Activated T-cell treated with anti-CD3 and anti-CD28 coated beads for 48 hours (primary cell): ENCODE data around the gene USP20.
"Not testable (repeated sequence)": the region's sequence is repeated elsewhere in the genome, so short reads cannot be mapped to it uniquely, and the experiment has no call there.

Experiments
- DNase-seq: peaks from one replicate; pipeline ENCODE4 v3.0.0-alpha.2; 2020; ENCODE audit warnings: low read depth

Gene USP20

DNA sequence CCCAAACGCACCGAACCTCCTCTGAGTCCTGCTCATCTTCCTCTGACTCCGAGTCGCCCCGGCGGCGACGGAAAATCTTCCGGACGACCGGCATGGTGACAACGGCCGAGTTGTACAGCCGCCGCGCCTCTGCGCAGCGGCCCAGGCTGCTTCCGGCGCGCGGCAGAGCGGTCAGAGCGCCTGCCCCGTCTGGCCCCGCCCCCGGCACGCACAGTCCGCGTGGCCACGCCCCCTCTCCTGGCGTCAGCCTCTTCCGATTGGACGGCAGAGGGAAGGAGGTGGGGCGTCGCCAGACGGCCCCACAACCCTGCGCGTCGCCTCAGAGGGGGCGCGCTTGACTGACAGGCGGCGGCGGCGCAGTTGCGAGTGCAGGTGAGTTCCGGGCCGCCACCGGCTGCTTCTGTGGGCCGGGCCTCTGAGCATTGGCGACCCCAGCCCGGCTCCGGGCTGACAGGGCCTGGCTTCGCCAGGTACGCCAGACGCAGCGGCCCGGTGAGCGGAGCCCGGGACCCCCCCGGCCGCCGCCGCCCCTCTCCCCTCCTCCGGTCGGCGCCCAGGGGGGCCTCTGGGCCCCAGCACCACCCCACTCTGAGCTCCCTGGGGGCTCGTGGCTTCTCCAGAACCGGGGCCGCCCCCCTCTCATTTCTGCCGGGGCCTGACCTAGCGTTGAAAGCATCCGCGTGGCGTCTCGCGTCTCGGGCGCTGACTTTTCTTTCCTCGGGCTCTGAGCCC is at the start of gene USP20, which contains the start of gene C9orf78:
Gene USP20, plus strand, starts transcription at position 331 of the 732 bp plus-strand sequence. CDS start 17,098 bp downstream, outside the sequence.
Gene C9orf78, minus strand, starts transcription at position 148 of the 732 bp plus-strand sequence. Its CDS starts 54 bp downstream, at position 94.
- peak; percentile 98 for DNase-seq

DNA sequence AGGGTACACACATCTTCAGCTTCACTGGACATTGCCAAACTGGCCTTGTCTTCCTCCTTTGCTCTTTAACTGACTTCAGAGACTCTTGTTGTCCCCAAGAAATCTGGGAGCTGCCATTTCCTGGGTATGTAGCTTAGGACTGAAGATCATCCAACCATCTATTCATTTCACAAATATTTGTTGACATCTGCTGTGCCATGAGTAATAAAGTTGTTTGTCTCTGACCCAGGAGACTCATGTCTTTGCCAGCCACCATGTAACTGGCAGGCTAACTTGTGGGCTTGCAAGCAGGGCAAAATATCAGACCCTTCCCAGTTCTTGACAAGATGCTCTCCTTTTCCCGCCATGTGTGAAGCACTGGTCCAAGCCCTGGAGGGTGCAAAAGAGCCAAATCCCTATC is 49.4 kb upstream of the USP20 start:
- DNase-seq = no peak

DNA sequence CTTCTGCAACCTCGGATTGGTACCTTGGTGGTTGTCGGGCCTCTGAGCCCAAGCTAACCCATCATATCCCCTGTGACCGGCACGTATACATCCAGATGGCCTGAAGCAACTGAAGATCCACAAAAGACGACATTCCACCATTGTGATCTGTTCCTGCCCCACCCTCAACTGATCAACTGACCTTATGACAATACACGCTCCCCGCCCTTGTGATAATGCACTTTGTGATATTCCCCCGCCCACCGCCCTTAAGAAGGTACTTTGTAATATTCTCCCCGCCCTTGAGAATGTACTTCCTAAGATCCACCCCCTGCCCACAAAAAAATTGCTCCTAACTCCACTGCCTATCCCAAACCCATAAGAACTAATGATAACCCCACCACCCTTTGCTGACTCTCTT is 48.8 kb upstream of the USP20 start:
- no peak for DNase-seq

DNA sequence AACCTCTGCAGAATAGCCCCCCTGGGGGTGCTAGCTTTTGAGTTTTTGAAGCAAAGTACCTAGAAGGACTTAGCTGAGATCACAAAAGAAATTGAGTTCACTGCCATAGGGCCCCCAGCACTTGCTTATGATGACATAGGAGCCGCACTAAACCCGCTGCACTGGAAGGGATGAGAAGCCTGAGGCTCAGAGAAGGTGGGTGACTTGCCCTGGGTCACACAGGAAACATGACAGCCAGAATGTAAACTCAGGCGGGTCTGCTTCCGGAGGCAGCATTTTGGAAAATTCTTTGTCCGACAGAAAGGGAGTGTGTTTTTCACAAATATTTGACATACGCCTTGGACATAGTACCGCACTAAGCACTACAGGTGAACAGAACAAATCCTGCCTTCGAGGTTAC is 40.7 kb upstream of the USP20 start:
- no peak for DNase-seq

DNA sequence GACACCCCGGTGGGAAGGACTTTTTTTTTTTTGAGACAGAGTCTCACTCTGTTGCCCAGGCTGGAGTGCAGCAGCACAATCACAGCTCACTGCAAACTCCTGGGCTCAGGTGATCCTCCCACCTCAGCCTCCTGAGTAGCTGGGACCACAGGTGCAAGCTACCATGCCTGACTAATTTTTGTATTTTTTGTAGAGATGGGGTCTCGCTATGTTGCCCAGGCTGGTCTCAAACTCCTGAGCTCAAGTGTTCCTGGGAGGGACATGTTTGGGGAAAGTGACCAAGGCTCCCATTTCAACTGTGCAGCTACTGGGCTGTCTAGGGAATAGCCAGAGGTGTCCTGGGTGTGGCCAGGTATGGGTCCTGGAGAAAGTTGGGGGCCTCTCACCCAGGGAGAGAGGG is 39.2 kb upstream of the USP20 start:
- not testable (repeated sequence) for DNase-seq

DNA sequence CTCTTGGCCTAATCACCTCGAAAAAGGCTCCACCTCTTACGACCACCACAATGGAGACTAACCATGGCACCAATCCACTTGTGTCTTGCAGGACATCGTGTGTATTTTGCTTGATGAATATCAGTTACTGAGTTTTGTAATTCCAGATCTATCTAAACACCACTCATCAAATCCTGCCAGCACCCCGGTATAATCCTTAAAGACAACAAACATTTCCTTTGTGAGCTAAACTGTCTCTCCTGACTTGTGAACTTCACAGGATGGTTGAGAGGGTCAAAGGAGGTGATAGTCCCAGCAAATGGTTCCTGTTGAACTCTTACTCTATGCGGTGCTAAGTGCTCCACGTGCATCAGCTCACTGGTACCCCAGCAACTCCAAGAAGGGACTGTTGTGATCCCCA is 36.3 kb upstream of the USP20 start:
- no peak for DNase-seq

DNA sequence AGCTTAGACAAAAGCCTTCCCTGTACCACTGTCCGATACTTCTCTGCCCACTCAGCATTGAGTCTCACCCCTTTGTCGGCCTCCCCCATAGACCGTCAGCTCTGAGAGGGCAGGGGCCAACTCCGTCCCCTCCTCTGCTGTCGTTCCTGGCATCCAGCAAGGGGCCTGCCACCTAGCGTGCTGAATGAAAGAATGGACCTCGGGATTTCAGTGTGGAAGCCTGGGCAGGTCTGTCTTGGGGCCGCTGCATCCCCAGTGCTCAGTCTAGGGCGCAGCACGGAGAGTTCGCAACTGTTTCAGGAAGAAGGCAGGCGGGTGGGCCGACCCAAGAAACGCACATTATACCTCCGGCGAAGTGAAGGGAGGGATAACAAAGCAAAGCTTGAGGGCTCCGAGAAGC is 33.8 kb upstream of the USP20 start:
- DNase-seq = no peak

DNA sequence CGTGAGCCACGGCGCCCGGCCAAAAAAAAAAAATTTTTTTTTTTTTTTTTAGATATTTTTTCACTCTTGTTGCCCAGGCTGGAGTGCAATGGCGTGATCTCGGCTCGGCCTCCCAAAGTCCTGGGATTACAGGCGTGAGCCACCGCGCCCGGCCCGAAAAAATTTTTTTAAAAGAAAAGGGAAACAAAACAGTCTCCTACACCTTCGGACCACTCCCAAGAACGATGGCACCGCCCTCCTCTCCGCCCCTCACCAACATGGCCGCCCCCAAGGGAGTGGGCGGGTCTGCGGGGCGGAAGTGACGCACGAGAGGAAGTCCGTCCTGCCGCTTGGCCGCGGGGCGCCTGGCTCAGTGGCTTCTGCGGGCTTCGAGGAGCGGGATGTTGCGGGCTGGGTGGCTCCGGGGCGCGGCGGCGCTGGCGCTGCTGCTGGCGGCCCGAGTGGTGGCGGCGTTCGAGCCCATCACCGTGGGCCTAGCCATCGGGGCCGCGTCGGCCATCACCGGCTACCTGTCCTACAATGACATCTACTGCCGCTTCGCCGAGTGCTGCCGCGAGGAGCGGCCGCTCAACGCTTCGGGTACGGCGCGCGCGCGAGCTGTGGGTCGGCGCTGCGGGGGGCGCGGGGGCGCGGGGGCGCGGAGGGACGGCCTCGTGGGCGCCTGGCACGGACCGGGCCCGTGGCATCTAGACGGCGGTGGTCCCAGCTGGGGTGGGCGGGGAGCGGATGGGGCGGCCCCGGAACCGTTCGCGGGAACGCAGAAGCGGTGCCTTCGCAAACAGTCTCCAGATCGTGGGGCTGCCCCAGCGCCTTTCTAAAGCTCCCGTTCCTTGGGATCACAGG is 32.2 kb upstream of the USP20 start, which contains the start of gene TOR1B:
Gene TOR1B, plus strand, starts transcription at position 352 of the 843 bp plus-strand sequence. Its CDS starts 29 bp downstream, at position 381.
- peak; percentile 92 for DNase-seq

DNA sequence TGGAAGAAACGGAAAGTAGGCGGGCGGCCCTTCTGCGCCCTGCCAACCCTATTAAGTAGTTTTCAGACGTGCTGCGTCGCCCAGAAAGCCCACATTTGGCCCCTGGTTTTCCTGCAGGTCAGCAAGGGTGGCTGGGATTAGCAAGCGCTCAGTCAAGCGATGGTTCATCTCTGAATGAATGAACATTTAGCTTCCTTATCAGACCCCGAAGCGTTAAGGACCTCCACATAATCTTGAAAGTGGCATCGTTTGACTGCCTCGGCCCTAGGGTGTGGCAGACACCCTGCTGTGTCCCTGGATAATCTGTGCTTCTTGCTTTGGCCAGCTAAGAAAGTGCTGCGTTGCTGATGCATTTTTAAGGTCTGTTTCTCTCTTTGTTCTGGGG is 31.6 kb upstream of the USP20 start:
- no peak for DNase-seq

DNA sequence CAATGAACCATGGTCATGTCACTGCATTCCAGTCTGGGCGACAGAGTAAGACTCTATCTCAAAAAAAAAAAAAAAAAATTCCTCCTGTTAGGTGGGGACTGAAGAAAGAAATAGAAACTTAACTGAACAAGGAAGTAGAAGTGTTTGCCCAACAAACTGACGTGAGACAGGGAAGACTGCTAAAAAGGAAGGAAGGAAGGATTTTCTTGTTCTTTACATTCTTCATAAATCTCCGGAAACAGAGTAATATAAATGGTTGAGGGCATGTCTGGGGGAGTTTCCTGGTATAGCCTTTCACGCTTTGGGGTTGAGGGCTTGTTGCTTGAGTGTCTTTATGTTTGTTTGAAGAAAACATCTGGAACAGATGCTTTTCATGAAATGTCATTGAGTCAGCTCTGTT is 29.2 kb upstream of the USP20 start:
- no peak for DNase-seq

DNA sequence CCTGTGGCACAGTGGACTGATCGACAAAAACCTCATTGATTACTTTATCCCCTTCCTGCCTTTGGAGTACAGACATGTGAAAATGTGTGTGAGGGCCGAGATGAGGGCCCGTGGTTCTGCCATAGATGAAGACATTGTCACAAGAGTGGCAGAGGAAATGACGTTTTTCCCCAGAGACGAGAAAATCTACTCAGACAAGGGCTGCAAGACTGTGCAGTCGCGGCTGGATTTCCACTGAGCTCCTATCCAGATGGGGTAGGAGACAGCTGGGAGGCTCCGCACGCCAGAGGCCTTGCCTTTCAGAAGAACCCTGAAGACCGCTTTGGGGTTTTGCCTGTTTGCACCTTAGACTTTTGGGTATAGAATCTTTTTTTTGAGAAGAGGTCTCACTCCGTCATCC is 25.9 kb upstream of the USP20 start:
- no peak for DNase-seq

DNA sequence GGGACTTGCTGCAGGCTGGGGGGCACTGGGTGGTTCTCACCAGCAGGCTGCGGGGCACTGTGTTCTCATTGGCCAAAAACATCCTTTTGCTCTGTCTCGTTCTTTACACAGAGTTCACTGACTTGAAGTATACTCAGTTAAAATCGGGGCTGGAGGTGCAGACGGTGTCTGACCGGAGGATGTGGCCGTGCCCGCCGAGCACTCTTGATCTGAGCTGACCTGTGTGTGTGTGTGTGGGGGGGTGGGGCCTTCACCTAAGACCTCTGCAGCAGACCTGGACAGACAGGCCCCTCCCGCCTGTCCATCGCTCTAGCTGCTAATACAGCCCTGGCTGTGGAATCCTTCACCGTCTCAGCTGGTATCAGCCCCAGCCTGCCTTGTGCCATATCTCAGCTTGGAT is 25.1 kb upstream of the USP20 start:
- DNase-seq = no peak

DNA sequence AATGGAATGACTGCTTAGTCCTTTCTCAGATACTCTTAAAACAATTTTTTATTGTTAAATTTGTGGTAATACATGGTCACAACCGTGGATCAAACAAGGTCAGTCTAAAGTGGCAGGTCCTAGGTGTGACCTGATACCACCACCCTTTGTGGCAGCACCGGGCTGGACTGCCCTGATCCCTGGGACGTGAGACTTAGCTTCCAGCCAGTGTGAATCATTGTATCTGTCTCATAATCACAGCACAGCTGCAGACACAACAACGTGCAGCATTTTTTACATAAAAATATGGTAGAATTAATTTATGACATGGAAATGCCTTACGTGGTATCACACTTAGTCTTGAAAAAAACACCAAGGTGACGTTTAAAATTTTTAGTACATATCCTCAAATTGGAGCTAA is 24.5 kb upstream of the USP20 start:
- no peak for DNase-seq

DNA sequence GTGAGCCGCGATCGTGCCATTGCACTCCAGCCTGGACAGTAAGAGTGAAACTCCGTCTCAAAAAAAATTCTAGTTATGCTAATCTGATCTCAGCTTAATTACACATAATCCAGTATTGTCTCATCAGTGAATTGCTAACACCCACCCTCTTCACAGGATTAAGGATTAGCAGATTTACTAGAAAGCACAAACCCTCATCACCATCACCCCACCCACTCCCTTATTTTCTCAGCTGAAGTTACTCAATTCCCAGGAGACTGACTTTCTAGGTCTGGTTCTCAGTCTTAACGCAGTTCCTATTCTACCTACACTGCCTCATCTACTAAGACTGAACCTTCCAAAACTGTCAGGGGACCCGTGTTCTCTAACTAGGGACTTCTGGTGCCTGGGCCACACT is 23.3 kb upstream of the USP20 start:
- DNase-seq = no peak

DNA sequence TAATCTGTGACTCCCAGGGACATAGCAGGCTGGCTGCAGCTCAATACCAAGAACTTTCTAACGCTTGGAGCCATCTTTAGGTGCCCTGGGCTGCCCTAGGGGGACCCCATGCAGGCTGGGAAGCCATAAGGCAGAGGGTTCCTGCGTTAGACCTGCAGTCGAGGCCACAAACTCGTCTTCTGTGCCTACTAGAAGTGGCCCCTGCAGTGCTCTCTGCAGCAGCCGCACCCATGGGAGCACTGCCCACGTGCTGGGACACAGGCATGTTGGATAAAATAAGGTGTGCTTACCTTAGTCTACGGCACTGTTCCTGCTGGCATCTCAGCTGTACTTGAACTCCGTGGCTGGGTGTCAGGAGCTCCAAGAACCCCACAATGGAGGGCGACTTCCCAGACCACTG is 22.9 kb upstream of the USP20 start:
- DNase-seq = no peak

DNA sequence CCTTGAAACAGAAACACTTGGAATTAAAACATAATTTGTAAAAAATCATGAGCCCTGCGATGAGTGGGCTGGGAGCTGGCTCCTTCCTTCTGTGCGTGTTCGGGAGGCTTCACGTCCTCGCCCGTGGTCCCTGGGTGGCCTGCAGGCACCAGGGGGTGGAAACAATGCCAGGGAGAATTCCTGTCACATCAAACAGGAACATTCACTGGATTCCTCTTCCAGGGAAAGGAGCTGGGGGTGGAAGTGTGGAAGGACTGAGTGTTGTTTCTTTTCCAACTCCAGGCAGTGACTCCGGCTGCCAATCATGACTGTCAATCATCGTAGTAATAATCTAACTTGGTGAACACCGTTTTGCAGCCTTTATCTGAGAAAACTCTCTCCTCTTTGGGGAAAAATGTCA is 21.6 kb upstream of the USP20 start:
- no peak for DNase-seq

DNA sequence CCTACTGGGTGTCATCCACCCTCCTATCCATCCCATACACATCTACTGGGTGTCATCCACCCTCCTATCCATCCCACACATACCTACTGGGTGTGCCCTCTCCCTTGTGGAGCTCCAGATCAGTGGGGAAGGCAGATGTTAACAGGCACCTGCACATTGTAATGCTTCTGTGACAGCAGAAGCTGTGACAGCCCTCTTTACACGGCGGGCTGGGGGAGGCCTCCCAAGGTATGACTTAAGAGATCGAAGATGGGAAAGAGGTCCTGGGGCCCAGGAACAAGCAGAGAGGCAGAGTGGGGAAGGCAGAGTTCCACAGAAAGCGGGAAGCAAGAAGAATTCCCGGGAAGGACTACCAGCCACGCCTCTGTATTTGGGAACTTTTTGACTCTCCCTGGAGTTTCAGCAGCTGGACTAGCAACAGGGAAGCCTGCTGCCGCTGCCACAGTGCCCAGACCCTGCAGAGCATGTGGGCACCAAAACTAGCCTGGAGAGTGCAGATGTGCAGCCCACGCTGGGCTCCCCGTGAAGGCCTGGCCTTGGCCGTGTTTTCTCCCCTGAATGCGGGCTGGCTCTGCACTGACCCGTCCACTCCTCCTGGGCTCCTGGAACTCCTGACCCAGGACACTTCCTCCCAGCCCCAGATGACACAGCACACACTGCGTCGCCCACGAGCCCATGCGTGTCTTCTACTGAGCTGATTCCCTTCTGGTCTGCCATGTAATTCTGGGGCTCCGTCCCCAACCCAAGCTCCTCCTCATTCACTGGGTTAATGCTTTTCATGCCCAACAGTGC is 20.6 kb upstream of the USP20 start:
- DNase-seq = no peak

DNA sequence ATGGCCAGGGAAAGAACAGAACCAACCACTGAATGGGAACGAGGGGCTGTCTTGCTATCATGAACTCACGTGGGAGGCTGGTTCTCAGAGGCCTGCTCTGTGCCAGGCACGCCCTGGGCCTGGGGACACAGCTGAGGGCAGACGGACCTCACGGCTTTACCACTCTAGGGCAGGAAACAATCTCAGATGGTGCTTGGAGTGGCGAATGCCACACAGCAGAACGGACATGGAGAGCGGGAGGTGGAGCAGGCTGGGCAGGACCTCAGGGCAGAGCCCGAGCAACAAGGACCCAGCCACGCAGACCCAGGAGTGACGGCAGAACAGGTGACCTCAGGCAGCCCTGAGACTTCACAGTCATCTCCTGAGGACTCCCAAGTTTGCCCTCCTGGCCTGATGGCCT is 20.0 kb upstream of the USP20 start:
- no peak for DNase-seq

DNA sequence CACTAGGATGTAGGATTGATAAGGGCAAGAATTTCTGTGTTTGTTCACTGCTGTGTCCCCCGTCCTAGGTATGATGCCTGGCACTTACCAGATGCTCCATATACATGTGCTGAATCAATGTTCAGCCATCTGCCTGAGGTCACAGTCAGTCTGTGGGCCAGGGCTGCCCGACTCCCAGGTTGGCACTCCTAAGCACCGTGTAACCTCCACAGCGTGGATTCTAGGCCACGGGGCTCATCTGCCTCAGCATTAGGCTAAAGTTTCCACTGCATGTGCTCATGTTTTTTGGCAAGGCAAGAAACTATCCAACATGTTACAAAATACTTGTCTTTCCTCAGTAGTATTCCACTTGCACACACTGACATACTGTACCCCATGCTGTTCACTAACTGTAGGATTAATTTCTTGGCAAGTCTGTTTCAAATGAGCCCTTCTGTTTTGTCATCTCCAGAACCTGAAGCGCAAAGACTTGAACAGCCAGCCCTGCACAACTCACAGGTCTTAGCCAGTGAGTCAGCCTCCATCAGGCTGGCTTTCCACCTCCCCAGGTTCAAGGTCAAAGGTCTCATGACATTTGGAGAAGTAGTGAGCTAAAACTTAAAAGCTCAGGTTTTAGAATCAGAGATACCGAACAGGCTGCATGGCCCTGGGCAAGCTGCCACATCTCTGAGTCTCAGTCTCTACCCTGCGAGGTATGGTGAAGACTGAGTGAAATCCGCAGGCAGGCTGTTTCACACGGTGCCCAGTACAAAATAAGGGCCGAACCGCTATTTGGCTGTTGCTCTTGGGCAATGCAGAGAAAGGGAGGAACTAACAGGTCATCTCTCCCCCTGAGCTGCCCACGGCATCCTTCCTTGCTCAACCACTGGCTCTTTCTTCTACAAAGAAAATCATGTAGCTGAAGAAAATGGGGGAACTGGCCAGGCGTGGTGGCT is 18.5 kb upstream of the USP20 start:
- no peak for DNase-seq

DNA sequence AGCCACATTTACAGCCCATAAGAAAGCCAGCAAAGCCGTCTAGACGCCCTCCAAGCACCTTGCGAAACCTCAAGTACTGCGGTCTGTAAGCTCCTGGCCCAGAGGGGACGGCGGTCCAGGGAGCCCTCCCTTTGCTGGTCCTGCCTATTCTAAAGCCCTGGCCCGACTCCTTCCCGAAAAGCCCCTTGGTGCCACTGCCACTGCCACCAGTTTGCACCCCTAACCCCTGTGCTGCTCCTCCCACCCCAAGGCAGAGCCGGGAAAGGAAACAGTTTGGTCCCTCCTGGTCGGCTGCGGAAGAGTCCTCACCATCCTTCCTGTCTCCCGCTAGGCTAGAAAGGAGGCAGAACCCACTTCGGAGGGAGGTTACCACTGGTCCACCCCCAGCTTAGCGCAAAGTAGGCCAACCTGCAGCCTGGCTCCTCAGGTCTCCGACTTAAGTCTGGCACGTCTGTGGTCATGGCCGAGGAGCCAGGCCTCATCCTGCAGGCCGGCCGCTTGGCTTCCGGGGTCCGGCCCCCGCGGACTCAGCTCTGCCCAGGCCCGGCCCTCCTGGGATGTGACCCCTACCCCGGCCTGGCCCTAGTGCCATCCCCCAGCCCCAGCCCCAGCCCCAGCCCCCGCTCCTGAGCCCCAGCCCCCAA is 12.2 kb upstream of the USP20 start:
- DNase-seq = no peak

DNA sequence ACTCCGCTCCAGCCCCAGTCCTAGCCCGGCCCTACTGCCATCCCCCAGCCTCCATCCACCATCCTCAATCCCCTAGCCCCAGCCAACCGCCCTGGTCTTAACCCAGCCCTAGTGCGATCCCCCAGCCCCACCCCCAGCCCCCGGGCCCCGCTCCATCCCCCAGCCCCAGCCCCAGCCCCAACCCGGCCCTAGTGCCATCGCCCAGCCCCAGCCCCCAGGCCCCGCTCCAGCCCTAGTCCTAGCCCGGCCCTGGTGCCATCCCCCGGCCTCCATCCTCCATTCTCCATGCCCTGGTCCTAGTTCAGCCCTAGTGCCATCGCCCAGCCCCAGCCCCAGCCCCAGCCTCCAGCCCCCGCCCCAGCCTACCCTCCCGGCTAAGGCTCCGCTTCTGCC is 11.7 kb upstream of the USP20 start:
- DNase-seq = no peak
